Caco-2 (cell line): ENCODE measurements around the gene PTPRG. TPM values are rescaled to one million over a fixed set of nuclear protein-coding genes. Genes with fewer than 3 reads are reported as not detected.

Source experiments
- BruUV-seq: library from RNA; stranded (reverse); fragments of 400-500 nt; replicated peaks from 2 replicates; lab custom pipeline; 2021; lab: Mats Ljungman, UMichigan
- CTCF ChIA-PET: fragments of 300-600 bp; sonication (Branson Sonifier 250); formaldehyde crosslinking; loops from one replicate; lab custom pipeline; 2022; ENCODE audit warnings: antibody characterized with exemption; lab: Charles Lee
- POLR2A ChIA-PET: fragments of 300-600 bp; sonication (Branson Sonifier 250); formaldehyde crosslinking; loops from one replicate; lab custom pipeline; 2022; ENCODE audit warnings: antibody characterized with exemption; lab: Charles Lee
- DNase-seq, 2 experiments: peaks; one replicate each; pipeline versions ENCODE4 v3.0.0 to v3.0.0-alpha.2; 2020 to 2022
- H3K27me3 ChIP-seq: replicated peaks from 2 replicates; pipeline ENCODE4 v1.6.0; 2011; ENCODE audit warnings: low read length; ENCODE audit not compliant: control insufficient read depth, insufficient read depth
- H3K36me3 ChIP-seq: 2 replicates; pipeline ENCODE4 v1.5.1; 2011; ENCODE audit warnings: low read length; ENCODE audit not compliant: control insufficient read depth, insufficient read depth
- H3K4me1 ChIP-seq: fragments of 250-450 bp; sonication (Bioruptor Pico); 2 replicates; pipeline ENCODE4 v1.5.1; 2020; ENCODE audit warnings: mild to moderate bottlenecking
- H3K4me3 ChIP-seq: 2 replicates; pipeline ENCODE4 v1.5.1; 2011; ENCODE audit warnings: low read depth, mild to moderate bottlenecking, control low read depth, low read length
- H3K9me3 ChIP-seq: fragments of 250-450 bp; sonication (Bioruptor Pico); 2 replicates; pipeline ENCODE4 v1.5.1; 2020; ENCODE audit warnings: mild to moderate bottlenecking, moderate library complexity
- H3K27ac Mint-ChIP-seq: one replicate; pipeline ENCODE4 v1.8.0; 2022; ENCODE audit warnings: mixed read lengths; ENCODE audit not compliant: unreplicated experiment
- H3K27me3 Mint-ChIP-seq: one replicate; pipeline ENCODE4 v1.8.0; 2022; ENCODE audit warnings: mixed read lengths; ENCODE audit not compliant: insufficient read depth, unreplicated experiment
- H3K36me3 Mint-ChIP-seq: one replicate; pipeline ENCODE4 v1.8.0; 2022; ENCODE audit warnings: mild to moderate bottlenecking, mixed read lengths; ENCODE audit not compliant: insufficient read depth, unreplicated experiment
- H3K4me1 Mint-ChIP-seq: one replicate; pipeline ENCODE4 v1.8.0; 2022; ENCODE audit warnings: low read depth, mixed read lengths; ENCODE audit not compliant: unreplicated experiment
- H3K4me3 Mint-ChIP-seq: one replicate; pipeline ENCODE4 v1.8.0; 2022; ENCODE audit warnings: mild to moderate bottlenecking, moderate library complexity, mixed read lengths; ENCODE audit not compliant: unreplicated experiment
- H3K9me3 Mint-ChIP-seq: one replicate; pipeline ENCODE4 v1.8.0; 2022; ENCODE audit warnings: mixed read lengths; ENCODE audit not compliant: unreplicated experiment
- intact Hi-C: fragments of 100-400 bp; cut with micrococcal nuclease; formaldehyde crosslinking; loops from one replicate; pipeline ENCODE4 v1.10.0; 2022; ENCODE audit not compliant: unreplicated experiment
- total RNA-seq: library from RNA; stranded (reverse); gene quantifications from 2 replicates; pipeline ENCODE4 v1.2.3, GENCODE V29; 2022
- TF ChIP-seq, protein P1 (sequence below), 2 experiments: fragments of 200-600 bp in 1 of 2; IDR thresholded peaks; 1 replicate in 1 of 2; 2 replicates in 1 of 2; pipeline versions ENCODE4 v1.5.1 to v1.8.0; 2011 to 2022; ENCODE audit warnings: antibody characterized with exemption in 1 of 2, control low read depth in 1 of 2, inconsistent platforms in 1 of 2, low read depth in 1 of 2, low read length in 1 of 2, mild to moderate bottlenecking in 1 of 2, moderate library complexity in 1 of 2; ENCODE audit not compliant: insufficient read depth in 1 of 2, severe bottlenecking in 1 of 2, unreplicated experiment in 1 of 2

Gene PTPRG
- total RNA-seq, 1 experiment from 2014 or later, result 46.4 TPM

DNA sequence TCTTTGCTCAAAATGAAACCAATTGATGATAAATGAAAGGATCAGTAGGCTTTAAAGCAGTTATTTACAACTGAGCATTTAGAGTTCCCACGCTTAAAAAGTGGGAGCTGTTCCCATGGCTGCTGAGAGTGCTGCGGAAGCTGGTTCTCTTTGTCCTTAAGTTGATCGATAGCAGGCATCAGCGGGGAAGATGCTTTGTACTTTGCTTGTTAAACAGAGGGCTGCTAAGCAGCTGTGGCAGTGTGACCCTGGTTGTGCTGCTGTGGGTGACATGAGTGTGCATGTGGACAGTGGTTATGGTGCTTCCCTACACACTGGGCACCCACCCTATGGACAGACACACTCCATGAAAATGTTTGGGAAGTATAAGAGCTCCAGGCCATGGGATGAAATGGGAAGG, 96.3 kb downstream of the PTPRG start:
- no peaks in the 10 kb centered on the region for H3K9me3 Mint-ChIP-seq
- H3K4me3 ChIP-seq, result no peak overlapping the region
- TF ChIP-seq, protein P1, sequence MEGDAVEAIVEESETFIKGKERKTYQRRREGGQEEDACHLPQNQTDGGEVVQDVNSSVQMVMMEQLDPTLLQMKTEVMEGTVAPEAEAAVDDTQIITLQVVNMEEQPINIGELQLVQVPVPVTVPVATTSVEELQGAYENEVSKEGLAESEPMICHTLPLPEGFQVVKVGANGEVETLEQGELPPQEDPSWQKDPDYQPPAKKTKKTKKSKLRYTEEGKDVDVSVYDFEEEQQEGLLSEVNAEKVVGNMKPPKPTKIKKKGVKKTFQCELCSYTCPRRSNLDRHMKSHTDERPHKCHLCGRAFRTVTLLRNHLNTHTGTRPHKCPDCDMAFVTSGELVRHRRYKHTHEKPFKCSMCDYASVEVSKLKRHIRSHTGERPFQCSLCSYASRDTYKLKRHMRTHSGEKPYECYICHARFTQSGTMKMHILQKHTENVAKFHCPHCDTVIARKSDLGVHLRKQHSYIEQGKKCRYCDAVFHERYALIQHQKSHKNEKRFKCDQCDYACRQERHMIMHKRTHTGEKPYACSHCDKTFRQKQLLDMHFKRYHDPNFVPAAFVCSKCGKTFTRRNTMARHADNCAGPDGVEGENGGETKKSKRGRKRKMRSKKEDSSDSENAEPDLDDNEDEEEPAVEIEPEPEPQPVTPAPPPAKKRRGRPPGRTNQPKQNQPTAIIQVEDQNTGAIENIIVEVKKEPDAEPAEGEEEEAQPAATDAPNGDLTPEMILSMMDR (IDR thresholded peaks at IDR 0.05; ENCODE audit: insufficient read depth in 1 of 2, low read depth in 1 of 2, low read length in 1 of 2, severe bottlenecking in 1 of 2, unreplicated experiment in 1 of 2), result no peak
- H3K4me3 Mint-ChIP-seq, result no peak overlapping the region
- H3K36me3 Mint-ChIP-seq, result no peaks in the 10 kb centered on the region
- H3K9me3 ChIP-seq, result no peaks in the 10 kb centered on the region
- intact Hi-C loops, result no loop called here
- no peak overlapping the region for H3K27ac Mint-ChIP-seq
- no TSS peak for BruUV-seq
- H3K4me1 ChIP-seq, result no peaks in the 10 kb centered on the region
- no peaks in the 10 kb centered on the region for H3K27me3 ChIP-seq
- CTCF ChIA-PET, result no interaction called here
- no peaks in the 10 kb centered on the region for H3K27me3 Mint-ChIP-seq
- no peak for DNase-seq
- no peaks in the 10 kb centered on the region for H3K36me3 ChIP-seq
- POLR2A ChIA-PET, result no interaction called here
- no peaks in the 10 kb centered on the region for H3K4me1 Mint-ChIP-seq

DNA sequence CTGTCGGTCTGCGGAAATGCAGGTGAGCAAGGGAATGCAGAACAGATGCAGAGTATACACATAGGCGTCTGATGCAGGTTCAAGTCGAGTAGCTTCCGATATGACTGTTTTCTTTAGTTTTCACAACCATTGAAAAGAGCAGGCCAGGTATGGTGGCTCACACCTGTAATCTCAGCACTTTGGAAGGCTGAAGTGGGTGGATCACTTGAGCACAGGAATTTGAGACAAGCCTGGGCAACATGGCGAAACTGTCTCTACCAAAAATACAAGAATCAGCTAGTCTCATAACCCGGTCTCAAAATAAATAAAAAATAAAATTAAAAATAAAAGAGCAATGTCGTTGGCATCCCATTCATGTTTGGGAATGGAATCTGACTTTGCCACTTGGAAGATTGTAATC, 101.5 kb downstream of the PTPRG start:
- Histone ChIP-seq H3K4me3 (no peak overlapping the region), H3K27me3 (no peaks in the 10 kb centered on the region), H3K4me1 (peaks cover 5% of the 10 kb centered on the region; the same call in 1 of the 2 replicates), H3K36me3 (no peaks in the 10 kb centered on the region), H3K9me3 (no peaks in the 10 kb centered on the region)
- DNase-seq, result no peak
- Mint-ChIP-seq H3K27me3 (no peaks in the 10 kb centered on the region), H3K4me1 (no peaks in the 10 kb centered on the region), H3K9me3 (no peaks in the 10 kb centered on the region), H3K4me3 (no peak overlapping the region), H3K36me3 (no peaks in the 10 kb centered on the region), H3K27ac (no peak overlapping the region)
- no TSS peak for BruUV-seq
- TF ChIP-seq, protein P1 (IDR thresholded peaks at IDR 0.05; ENCODE audit: insufficient read depth in 1 of 2, low read depth in 1 of 2, low read length in 1 of 2, severe bottlenecking in 1 of 2, unreplicated experiment in 1 of 2), result no peak
- POLR2A ChIA-PET, result no interaction called here
- CTCF ChIA-PET, result no interaction called here
- intact Hi-C loops, result no loop called here

DNA sequence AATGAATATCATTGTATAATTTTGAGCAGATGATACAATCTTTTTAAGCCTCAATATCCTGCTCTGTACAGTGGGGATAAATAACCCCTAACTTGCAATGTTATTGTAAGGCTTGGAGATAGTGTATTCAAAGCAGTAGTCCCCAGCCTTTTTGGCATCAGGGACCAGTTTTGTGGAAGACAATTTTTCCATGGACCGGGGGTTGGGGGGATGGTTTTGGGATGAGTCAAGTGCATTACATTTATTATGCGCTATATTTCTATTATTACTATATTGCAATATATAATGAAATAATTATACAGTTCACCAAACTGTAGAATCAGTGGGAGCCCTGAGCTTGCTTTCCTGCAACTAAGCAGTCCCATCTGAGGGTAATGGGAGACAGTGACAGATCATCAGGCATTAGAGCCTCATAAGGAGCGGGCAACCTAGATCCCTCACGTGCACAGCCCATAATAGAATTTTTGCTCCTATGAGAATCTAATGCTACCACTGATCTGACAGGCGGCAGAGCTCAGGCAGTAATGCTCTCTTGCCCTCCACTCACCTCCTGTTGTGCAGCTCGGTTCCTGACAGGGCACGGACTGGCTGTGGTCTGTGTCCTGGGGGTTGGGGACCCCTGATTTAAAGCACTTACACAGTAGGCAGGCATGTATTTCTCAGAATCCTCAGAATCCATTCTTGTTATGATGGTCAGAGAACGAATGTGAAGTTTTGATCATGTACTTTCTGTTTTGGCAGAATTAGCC, 102.2 kb downstream of the PTPRG start:
- Histone ChIP-seq H3K9me3 (no peaks in the 10 kb centered on the region), H3K4me1 (peaks cover 5% of the 10 kb centered on the region; the same call in 1 of the 2 replicates), H3K27me3 (no peaks in the 10 kb centered on the region), H3K4me3 (no peak overlapping the region), H3K36me3 (no peaks in the 10 kb centered on the region)
- no peaks in the 10 kb centered on the region for H3K27me3 Mint-ChIP-seq
- H3K4me3 Mint-ChIP-seq, result no peak overlapping the region
- POLR2A ChIA-PET, result no interaction called here
- no peaks in the 10 kb centered on the region for H3K9me3 Mint-ChIP-seq
- TF ChIP-seq, protein P1 (IDR thresholded peaks at IDR 0.05; ENCODE audit: insufficient read depth in 1 of 2, low read depth in 1 of 2, low read length in 1 of 2, severe bottlenecking in 1 of 2, unreplicated experiment in 1 of 2), result no peak
- intact Hi-C loops, result no loop called here
- H3K4me1 Mint-ChIP-seq, result no peaks in the 10 kb centered on the region
- BruUV-seq, result no TSS peak
- DNase-seq, result no peak
- H3K36me3 Mint-ChIP-seq, result no peaks in the 10 kb centered on the region
- CTCF ChIA-PET, result no interaction called here
- H3K27ac Mint-ChIP-seq, result no peak overlapping the region
